GM21367 (cell line): Measurements from ENCODE around the gene ADAM12.

ENCODE experiments used
- ATAC-seq: cut with Tn5 transposase; IDR thresholded peaks from one replicate; pipeline ENCODE4 v1.9.1; 2021; ENCODE audit not compliant: unreplicated experiment

The ADAM12 gene

GRCh38 chr10:126097558-126098225 lies 290.6 kb downstream of the ADAM12 start:
- no peak for ATAC-seq

DNA sequence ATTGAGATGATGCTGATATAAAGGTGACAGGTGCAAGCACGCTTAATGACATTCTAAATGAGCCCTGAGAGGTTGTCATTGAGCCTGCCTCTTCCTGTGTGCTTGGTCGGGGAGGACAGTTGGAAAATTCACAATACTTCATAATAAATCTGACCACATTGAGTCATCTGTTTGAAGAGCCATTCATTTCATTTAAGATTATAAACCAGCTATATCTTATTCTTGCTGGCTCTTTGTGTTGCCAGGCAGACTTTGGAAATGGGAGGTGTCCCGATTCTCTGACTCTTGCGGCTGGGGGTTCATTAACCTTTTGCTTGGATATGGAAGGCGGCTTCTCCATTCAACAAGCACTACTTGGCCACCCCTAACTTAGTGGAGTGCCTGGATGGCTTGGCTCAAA lies 293.7 kb downstream of the ADAM12 start:
- no peak for ATAC-seq

GRCh38 chr10:126092366-126093215 lies 295.7 kb downstream of the ADAM12 start:
- no peak for ATAC-seq

DNA sequence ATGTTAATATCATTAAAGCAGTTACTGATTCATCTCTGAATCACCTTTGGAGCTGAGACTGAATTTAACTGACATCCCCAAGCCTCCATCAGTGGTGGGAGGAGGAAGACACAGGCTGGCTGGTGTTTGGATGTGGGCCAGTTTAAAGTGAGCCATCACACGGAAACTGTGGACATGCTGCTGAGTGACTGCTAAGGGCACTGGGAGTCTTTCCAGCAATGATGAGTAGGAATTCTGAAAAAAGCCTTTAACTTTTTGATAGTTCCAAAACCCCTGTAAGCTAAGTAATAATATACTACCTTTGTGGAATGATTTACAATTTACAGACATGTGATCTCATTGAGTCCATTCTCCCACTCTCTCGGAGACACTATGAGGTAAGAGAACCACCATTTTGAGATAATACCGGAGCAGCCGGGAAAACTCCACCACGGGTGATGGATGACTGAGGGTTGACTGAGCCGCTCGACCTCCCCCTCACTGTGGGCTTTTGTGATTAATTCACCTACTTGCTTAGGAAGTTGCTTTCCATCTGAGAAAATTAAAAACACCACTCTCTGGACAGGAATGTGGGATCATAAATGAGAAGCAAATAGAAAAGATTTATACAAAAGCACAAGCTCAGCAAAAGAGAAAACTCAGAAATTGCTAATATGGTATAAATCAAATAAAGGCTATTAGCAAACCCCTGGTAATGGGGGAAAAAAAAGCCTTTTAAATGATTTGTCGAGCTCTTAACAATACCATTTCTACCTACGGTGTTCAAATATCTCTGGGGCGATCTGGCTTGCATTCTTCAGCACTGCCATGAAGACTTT lies 297.2 kb downstream of the ADAM12 start:
- no peak for ATAC-seq

- no peak for ATAC-seq
Observed at GRCh38 chr10:126090443-126090842, 297.8 kb downstream of the ADAM12 start.

GRCh38 chr10:126087796-126088505 lies 300.3 kb downstream of the ADAM12 start:
- no peak for ATAC-seq

- no peak for ATAC-seq
Observed at GRCh38 chr10:126087153-126087680, 301.1 kb downstream of the ADAM12 start.

- ATAC-seq, result no peak
Observed at GRCh38 chr10:126085806-126086205, 302.5 kb downstream of the ADAM12 start.

DNA sequence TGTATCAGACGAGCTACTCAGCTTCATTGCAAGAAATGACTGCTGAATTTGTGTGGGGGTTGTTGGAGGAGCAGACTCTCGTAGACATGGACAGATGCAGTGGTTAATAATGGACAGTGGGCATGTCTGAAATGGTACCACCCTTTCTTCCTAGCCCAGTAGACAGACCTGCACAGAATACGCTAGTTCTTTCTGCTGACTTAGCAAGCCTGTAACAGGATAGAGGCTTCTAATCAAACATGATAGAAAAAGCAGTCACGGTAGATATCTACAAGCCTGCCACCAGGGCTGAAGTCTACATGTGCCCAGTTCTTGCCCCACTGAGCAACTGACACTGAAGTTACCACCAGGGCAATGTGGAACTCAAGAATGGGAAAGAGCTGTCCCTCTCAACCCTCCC lies 303.9 kb downstream of the ADAM12 start:
- ATAC-seq, result no peak

GRCh38 chr10:126083009-126083408 lies 305.3 kb downstream of the ADAM12 start:
- no peak for ATAC-seq

DNA sequence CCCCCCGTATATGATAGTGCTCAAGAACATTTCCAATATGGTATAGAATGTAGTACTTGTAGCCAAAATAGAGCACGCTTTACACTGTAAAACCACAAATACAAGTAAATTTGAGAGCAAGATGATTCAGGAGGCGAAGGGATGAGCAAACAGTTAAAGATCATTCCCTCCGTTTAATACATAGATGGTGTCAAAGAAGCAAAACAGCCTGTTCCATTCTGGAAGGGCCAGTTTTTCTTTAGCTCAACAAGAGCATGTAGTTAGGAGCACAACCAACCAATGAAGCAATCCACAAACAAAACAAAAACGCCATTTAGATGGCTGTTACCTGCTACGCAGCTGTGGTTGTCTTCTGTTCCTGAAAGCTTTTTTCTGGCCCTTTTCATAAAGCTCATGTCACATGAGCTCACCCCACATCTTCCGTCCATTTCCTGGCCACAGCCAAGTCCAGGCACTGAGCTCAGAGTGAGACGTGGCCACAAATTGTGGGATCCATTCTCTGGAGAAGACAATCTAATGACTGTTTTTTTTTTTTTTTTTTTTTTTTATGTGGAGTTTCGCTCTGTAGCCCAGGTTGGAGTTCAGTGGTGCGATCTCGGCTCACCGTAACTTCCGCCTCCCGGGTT lies 306.3 kb downstream of the ADAM12 start:
- ATAC-seq, result no peak

DNA sequence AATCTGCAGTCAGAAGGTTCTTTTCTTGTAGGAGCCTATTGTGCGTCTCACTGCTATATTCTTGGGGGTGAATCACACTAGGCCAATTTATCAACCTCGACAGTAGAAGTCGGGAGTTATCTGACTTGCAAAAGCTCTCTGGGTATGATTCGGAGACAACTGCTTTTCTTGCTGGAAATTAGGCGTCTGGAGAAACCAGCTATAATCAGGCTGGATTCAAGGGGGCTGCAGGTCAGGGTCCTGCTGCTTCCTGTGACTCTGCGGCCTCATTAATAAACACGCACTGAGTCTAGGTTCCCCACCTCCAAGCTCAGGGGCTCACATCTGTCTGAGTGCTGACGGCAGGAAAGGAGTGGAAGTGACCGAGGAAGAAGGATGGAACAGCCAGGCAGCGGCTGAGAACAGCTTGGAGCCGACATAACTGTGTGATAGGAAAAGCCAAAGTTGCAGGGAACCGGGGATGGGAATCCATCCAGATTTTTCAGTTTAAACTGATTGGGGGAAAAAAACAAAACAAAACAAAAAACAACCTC lies 307.3 kb downstream of the ADAM12 start:
- no peak for ATAC-seq

DNA sequence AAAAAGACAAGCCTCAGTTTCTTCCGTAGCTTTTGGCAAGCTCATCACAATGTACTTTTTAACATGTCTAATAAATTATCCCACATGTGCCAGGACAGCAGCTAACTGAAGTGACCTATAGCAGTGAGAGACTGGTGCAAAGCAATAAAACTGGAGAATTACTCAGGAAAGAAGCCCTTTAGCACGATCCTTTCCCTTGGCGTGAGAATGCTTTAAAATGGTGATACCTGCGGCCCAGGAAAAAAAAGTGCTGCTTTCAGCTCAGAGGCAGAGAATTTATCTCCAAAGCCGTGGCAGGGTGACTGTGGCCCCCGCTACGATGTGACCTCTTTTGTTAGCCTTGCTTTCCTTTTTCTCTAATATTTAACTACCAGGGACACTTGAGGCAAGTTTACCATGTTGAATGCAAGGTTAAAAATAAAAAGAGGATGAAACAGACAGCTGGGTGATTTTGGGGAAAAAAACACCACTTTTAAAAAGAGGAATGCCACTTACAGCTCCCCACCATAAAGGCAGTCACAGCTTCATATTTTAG lies 307.9 kb downstream of the ADAM12 start:
- no peak for ATAC-seq

DNA sequence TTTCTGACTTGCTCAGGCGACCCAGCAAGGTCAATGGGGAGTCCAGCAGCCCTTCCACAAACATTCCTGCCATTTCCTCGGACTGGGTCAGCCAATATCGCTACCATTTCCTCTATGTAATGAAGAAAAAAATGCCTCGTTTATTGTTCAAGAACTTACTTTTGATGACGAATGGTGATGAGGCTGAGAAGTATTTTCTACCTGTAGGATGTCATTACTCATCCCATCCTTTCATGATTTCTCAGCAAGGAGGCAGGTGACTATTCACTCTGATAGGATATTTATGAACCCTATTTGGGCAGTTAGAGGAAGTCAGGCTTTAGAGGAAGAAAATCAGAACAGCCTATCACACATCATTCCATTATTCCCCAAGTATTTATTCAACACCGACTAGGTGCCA lies 313.3 kb downstream of the ADAM12 start:
- no peak for ATAC-seq

DNA sequence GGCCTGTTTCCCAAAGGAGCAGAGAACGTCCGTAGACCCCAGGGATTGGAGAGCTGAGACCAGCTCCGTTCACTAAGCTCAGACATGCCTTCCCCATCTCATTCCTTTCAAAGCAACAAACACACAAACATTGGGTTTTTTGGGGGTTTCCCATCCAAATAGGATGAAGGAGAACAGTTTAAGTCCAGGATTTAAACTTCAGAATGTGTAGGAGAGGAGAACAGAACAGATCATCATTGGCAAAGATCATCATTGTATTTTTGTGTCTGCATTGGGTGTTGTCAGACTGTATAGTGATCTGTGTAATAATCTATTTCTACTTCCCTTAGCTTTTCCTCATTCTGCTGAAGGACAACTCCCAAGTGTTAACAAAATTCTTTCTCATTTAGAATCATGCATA lies 314.0 kb downstream of the ADAM12 start:
- ATAC-seq, result no peak

DNA sequence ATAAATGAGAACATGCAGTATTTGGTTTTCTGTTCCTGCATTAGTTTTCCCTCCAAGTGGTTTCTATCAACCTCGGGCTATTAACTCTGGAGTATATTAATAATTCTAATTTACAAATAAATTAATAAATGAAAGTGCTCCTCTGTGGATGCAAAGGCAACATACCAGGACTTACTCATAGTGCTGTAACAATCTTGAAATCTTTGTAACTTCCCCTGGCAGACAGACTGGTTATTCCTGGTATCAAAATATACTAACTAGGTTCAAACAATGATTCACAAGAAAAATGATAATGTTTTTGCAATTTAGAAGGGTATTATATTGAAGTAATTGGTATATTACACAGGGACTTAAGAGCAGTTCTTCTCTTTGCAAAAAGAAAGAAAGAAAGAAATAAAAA lies 314.7 kb downstream of the ADAM12 start:
- no peak for ATAC-seq

- no peak for ATAC-seq
Observed at GRCh38 chr10:126072622-126073021, 315.7 kb downstream of the ADAM12 start.

GRCh38 chr10:126070476-126071215 lies 317.6 kb downstream of the ADAM12 start:
- no peak for ATAC-seq

DNA sequence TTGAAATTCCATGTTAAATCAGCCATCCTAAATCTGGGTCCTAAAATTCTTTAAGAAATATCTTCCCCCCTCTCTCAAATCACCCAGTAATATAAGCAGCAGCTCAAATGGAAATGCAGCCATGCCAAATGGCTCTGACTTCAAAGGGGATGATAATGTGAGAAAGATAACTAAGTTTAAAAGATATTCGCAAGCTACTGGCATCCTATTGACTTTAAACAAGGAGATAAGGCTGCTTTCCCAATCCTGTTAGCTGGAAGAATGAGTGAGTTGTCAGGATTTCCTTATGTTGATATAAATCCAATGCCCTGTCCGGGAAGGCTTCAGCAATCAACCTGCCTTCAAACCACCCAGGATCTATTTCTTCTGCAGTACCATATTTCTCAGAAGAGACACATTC lies 320.0 kb downstream of the ADAM12 start:
- ATAC-seq, result no peak
